Sigmoid colon (tissue), 4 donors: ENCODE results near the gene MAP3K20.

ENCODE experiments used
- POLR2A ChIP-seq, 2 donors: fragments of 450-650 bp; IDR thresholded peaks; one replicate each; pipeline ENCODE4 v1.6.1; 2016; ENCODE audit warnings: antibody characterized with exemption in 2 of 2, mild to moderate bottlenecking in 2 of 2, moderate library complexity in 2 of 2
- POLR2AphosphoS5 ChIP-seq, 4 donors: sonication (generic); formaldehyde crosslinking; IDR thresholded peaks; one replicate each; pipeline ENCODE4 v1.6.1; 2017; ENCODE audit warnings: antibody characterized with exemption in 4 of 4
- TF ChIP-seq, protein P1 (sequence below), 4 experiments: fragments of 450-650 bp in 3 of 4; fragments of 200-600 bp in 1 of 4; IDR thresholded peaks; one replicate each; pipeline ENCODE4 v1.5.1; 2016 to 2019; ENCODE audit warnings: antibody characterized with exemption in 4 of 4, mild to moderate bottlenecking in 3 of 4, moderate library complexity in 2 of 4

DNA sequence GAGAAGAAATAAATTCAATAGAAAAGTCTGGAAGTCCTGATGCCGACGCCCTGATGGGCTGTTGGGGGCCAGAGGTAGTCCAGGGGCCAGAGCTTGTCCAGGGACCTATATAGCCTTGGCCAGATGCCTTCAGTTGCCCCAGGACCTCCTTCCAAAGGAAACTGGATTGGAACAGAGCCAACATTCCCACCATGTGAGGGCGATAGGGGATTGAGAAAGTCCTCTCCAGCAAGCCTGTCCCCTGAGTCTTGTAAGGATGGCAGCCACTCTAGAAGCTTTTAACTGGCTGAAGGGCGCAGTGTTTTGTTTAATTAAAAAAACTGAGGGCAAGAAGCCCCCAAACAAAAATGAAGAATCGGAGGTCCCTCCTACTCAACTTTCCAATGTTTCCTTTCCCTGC, 224.1 kb downstream of the MAP3K20 start:
- TF ChIP-seq, protein P1, sequence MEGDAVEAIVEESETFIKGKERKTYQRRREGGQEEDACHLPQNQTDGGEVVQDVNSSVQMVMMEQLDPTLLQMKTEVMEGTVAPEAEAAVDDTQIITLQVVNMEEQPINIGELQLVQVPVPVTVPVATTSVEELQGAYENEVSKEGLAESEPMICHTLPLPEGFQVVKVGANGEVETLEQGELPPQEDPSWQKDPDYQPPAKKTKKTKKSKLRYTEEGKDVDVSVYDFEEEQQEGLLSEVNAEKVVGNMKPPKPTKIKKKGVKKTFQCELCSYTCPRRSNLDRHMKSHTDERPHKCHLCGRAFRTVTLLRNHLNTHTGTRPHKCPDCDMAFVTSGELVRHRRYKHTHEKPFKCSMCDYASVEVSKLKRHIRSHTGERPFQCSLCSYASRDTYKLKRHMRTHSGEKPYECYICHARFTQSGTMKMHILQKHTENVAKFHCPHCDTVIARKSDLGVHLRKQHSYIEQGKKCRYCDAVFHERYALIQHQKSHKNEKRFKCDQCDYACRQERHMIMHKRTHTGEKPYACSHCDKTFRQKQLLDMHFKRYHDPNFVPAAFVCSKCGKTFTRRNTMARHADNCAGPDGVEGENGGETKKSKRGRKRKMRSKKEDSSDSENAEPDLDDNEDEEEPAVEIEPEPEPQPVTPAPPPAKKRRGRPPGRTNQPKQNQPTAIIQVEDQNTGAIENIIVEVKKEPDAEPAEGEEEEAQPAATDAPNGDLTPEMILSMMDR (IDR thresholded peaks at IDR 0.05), result no peak
- no peak for TF ChIP-seq POLR2AphosphoS5 (IDR thresholded peaks at IDR 0.05)
- TF ChIP-seq POLR2A (IDR thresholded peaks at IDR 0.05), result no peak
